MV-4-11 (cell line): ENCODE measurements around the gene C1orf53.

ENCODE experiments used
- DNase-seq: peaks from one replicate; lab custom pipeline; 2025; lab: John Stamatoyannopoulos, UW

Gene C1orf53

DNA sequence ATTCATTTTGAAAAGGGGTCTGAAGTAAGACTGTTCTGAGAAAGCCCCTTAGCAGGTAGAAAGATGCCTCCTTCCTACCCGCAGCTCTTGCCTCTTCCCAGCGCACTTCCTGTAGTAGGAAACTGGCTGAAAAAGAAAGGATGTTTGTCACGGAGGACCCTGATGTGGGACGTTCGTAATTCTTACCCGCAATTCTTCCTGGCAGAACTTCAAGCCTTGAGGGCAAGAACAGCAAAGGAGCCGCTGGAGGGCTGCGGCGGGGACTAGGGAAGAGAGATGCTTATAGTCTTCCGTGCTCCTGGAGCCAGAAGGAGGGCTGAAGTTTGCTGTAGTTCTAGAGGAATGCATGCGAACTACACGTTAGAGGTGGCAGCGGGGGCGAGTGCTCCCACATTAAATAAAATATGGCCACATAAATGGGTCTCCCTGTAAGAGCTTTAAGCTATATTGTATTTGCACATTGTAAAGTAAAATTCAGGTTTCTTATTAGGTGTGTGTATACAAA, 6.3 kb downstream of the C1orf53 start:
- no peak for DNase-seq

DNA sequence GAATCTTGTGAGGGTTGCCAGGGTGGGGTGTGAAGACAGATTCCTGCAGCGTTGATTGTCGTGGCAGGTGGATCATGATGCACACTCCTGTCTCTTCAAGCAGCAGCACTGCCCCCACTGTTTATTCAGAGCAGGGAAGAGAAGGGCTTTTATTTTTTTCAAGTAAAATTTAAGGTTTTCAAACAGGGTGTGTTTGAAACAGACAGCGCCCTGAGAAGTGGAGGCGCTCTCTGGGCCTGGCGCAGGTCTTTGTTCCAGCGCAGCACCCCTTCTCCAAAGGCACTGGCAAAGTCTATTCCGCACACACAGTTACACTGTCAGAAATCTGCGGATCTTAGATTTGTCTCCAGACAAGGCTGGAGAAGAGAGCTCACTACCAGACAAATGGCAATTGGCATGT, 7.0 kb downstream of the C1orf53 start:
- DNase-seq: no peak

DNA sequence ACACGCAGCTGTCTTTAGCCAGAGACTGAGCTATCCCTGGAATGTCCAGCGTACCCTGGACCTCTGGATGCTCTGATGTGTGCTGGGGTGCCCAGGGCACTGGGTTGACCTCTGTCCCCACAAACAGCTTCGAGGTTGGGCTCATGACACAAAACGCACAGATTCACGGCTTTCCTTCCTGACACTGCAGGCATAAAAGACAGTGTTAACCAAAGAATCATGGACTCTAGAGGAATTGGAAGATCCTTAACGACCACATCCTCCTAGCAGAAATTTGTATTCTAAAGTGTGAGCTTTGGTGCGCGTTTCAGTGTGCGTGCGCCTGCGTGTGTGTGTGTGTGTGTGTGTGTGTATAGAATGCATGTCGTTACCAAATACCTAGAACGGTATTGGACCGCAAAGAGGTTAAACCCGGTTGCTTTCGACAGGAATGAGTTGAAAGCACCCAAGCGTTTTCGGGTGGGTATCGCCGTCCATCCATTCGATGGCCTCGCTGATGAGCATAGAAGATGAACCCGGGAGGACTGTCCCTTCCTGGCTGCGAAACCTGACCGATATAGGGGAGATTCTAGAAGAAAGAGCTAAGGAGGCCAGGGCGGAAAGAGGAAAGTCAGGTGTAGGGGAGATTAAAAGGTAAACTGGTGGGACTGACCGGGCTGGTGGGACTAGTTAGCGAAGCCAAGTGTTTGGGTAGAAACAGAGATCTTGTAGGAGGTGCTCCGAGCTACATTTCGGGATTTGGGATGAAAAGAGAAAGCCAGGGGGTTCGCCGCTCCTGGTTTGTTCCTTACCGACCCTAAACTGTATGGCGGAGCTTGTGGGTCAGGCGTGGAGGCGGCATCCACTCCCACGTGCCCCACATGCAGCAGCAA, 7.9 kb downstream of the C1orf53 start:
- DNase-seq: no peak

DNA sequence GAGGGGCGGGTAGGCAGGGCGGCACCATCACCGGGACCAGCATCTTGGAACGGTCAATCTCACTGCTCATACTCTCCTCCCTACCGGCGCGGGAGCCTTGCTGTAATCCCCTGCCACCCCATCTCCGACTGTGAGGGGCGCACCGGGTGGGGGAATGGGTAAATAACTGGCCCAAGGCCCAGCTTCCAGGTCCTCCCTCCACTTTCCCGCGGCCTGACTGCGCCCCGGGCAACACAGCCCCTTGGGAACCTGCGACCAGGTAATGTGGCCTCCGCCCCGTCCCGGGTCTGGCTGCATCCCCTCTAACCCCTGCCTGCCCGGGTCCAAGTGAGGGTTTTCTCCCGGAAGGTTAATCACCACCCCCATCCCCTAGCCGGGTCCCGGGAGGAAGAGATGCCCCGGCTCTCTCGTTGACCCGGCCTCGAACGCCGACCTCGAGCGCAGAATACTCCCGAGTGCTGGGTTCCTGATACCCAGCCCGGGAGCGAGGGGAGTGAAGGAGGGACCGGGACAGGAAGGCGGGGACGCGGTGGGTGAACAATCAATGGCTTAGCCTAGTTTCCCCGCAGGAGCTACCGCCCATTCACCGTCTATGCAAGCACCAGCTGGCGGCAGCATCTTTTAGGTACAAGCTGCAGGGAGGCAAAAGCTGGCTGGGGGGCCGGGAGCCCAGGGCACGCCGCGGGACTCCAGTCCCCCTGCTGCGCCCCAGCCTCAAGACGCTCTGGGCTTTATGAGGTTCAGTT, 8.9 kb downstream of the C1orf53 start:
- no peak for DNase-seq

DNA sequence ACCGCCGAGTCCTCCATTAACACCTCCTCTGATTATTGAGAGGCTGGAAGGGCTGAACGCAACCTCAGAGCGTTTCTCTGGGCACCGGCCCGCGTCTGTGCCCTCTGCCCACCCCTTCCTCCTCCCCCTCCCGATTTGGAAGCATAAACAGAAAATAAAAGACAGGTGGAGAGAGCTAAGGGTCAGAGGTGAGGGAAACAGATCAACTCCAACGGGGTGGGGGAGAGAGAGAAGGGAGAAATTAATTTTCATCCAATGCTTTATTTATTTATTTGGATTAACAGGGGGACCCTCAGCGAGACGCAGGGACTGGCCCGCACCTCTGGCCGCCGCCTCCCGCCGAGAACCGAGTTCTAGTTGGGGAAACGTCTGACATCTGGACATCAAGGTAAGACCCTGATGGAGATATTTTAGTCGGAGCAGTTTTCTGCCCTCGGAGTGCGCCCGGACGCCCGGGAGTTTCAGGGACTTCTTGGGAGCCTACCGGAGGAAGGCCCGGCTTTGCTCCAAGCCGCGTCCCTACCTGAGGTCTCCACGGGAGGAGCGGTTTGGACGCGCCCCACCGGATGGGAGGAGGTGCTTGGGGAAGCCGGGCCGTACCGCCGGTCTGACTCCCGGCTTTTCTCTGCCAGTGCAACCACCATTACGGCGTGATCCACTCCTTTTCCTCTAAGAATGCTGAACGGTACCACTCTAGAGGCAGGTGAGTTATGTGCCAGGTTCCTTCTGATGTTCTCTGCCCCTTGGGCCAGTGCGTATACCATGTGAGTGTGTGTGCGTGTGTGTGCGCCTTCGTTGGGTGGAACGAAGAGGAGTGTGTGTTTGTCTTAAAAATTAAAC, 9.6 kb downstream of the C1orf53 start:
- no peak for DNase-seq

DNA sequence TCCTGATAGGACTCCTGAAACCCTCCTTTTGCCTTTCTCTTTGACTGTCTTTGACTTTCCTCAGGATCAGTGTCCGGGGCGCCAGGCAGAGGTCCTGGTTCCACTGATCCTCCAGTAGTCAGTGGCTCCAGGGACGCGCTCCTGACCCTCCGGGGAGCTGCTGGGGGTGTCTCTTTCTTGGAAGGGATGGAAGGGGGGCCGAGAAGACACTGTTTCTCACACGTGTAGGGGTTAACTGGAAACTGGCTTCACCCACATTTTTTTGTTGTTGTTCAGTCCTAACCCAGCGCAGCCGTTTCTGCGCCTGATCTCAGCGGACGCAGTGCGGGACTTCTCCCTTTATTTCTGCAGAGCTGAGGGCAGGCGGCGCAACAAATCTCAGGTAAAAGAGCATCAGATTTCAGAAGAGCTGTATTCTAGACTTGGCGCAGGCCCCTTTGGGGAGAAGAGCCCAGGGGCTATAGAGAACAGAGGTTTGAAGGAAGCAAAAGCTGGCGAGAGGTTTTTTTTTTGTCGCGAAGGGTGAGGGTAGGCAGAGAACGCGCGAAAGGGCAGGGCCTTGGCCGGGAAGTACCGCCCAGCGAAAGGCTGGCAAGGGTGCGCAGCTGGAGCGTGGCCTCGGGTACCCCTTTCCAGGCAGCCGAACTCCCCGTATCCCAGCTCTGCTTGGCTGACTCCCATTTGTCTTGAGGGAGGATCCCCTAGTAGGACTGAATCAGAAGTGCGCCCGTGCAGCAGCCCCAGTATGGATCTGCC, 10.5 kb downstream of the C1orf53 start:
- no peak for DNase-seq

DNA sequence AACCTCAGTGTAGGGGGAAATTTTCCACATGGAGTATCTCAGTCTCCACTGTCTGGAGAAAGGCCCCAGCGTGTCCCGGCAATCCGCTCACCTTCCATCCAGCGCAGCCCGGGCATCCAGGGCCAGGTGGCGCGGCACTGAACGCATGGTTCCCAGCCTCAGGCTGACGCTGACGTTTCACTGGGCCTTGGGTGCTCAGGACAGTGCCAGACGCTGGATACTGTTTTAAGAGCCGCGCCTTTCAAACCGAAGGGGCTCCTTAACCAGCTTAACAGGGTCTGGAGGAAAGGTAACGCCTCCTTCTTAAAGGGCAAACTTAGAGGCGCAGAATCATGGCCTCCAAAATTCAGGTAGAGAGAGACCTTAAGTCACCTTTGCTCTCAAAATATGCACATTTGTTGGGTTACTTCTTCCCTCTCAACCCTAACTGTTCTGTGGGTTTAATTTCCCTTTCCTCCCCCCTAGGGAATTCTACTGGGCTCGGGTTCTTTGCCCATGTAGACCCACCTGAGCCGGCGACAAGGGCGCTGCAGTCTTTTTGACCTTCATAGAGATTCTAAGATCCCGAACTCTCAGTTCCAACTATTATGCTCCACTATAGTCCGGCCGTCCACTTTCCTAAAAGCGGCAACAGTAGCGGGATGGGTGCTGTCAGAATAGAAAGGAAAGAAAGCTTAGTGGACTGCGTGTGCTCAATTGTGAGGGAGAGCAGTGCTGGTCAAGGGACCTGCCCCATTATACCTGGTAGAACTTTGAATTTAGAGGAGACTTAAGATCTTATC, 11.3 kb downstream of the C1orf53 start:
- DNase-seq: no peak

DNA sequence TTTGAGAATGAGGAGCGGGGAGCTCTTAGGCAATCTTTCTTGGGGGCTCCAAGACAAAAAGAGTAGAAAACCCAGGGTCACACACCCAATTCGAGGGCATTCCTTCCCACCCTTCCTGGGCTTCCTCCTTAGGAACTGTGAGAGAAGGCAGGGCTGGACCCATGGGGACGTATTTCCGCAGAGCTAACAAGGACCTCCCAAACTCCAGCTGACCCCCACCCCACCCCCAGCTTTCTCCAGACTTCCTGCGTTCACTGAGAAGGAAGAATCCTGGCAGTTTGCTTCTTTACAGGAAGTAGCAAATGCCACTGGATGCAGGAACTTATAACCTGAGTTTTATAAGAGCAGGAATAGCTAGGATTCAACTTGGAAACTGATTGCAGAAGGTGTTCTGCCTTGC, 12.1 kb downstream of the C1orf53 start:
- no peak for DNase-seq

DNA sequence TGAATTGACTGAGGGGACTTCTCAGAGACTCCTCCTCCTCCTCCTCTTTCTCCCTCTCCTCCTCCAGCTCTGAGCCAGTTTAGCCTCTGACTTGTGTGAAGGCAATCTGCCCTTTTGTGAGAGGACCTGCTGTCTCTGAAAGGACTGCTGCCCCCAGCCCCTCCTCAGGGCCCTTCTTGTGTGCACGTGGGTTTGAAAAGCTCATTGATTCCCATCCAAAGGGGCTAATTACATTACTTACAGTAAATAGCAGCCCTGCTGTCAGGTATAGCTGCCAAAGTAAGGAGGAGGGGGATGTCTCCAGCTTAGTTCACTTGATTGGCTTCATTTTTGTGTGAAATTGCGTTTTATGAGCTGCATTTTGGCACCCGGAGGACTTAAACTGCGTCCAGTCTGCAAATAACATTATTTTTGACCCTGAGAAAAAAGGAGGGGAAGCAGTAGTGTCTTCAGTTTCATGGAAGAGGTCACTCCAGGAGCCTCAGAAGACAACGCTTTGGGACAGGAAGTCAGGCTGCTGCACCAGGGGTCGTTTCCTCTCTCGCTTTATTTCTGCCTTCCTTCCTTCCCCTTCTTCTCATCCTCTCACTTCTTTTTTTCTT, 12.9 kb downstream of the C1orf53 start:
- DNase-seq: no peak

DNA sequence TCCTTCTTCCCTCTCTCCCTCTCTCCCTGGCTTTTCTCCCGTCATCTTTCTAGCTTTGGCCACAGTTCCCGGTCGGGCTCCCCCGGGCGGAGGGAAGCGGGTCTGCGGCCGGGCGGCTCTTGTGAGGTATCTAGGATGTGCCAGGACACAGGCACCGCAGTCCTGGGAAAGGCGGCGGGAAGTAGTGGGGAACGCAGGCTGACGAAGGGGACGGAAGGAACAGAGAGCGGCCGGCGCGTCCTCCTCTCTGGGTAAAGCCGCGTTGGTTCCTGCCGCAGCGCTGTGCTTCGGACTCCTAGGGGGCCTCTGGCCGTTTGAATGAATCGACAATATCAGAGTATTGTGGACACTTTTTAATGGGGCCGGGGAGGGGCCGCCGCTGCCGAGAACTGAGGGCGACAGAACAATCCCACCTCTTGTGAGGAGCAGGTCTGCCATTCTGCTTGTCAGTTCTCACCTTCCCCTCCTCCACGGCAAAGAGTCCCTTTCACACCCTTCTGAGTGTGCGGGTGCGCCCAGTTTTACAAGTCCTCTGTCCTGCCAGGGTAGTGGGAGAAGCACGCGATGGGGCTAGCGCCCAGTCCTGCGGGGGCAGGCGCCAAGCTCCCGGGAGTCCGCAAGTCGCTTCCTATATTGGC, 13.6 kb downstream of the C1orf53 start:
- no peak for DNase-seq

DNA sequence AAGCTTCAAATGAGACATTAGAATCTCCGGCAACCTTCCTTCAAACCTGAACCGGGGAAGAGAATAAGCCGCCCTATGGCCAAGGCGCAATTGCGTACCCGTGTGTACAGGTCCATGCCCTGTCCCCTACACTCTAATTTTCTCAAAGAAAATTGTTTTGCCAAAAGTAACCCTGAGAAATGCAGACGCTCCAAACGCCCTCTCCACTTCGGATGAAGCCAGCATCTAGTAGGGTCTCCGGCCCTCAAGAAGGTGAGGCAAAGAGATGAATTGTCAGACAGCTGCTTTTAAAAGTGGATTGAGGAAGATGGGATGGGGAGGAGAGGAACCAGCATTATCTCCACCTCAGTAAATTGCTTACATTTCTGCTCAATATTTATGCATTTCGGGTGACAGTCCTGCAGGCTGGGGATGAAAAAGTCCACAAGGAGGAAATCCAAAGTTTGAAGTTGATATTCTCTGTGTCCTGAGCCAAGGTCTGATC, 14.1 kb downstream of the C1orf53 start:
- DNase-seq: no peak

DNA sequence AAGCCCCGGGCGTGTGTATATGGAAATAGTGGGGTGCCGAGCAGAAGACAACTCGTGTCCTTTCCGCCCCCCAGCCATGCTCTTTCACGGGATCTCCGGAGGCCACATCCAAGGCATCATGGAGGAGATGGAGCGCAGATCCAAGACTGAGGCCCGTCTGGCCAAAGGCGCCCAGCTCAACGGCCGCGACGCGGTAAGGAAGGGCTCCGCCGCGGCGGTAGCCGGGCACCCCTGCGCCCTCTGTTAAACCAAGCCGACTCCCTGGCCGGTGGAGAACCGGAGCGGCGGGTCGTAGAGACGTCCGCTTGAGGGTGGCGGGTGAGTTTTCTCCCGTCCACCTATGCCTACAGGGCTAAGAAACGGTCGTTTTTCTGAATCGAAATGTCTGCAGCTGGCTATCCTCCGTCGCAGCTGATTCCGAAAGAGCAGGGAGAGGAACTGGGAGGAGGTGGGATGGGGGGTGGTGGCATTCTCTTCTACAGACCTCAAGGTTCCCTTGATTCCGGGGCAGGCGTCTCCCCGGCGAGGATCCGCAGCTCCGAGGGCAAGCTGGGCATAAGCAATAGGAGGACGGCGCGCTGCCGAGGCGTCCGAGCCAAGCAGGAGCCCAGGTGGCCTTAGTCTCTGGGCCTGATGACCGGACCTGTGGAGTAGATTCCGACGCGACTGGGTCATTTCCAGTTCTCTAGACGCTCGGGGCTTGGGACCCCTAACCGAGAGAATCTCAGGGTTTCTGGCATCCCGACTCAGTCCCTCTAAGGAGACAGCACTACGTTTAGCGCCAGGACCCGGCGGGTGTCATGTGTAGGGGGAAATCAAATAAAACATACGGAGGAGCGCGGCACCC, 15.6 kb downstream of the C1orf53 start:
- no peak for DNase-seq

DNA sequence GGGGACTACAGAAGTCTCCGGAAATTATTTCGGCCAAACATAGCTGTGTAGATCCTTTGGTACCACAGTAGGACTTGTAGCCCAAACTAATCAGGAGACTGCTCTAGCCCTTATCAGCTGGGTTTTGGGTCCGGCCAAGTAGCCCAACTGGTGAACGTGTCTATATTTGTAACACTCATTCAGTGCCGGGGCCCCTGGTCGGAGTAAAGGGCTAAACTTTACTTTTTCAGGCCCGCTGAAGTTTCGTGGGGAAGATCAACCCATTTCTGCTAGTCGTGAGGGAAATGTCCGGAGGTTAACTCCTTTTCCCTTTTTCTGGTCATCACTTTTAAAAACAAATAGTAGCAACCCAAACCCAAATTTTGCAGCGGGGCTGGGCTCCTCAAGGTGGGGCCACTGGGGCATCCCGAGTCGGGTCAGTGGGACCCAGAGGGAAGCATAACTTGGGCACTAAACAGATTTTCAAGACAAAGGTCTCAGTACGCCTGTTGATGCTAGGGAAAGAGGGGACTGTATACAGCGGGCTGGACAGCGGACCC, 16.4 kb downstream of the C1orf53 start:
- DNase-seq: no peak

DNA sequence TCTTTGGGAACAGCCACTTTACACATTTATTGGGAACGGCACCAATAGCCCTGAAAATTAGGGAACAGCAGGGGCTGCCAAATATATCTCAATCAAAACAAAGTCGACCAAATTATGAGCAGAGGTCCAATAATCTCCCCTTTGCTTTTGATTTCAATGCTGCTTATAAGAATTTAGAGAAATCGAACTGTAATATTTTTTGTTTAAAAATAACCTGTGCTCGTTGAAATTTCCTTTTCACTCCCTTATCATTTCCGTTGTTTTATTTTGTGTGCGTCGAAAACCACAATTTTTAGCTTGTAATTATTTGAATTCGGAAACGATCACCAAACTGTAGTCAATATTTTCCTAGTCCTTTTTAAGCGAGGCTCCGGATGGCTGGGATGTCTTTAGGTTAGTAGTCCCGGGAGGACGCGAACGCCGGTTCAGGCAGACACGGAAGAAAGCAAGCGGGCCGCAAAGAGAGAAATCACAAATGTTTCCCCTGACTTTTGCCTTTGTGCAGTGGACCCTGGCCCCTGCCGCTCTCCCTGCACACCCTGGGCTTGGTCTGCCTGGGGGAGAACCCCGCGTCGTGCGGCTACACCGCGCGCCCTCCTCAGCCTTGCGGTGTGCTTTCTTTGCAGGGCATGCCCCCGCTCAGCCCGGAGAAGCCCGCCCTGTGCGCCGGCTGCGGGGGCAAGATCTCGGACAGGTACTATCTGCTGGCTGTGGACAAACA, 17.1 kb downstream of the C1orf53 start:
- no peak for DNase-seq

DNA sequence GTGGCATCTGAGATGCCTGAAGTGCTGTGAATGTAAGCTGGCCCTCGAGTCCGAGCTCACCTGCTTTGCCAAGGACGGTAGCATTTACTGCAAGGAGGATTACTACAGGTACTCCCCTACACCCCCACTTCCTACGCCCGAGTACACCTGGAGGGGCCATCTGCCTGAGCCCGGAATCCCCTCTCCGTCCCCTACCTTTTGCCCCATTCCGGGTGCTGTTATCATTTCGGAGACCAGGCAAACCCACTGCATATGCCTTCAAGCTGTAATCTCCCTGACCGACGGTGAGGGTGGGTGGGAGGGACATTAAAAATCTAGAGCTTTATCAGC, 17.6 kb downstream of the C1orf53 start:
- no peak for DNase-seq

DNA sequence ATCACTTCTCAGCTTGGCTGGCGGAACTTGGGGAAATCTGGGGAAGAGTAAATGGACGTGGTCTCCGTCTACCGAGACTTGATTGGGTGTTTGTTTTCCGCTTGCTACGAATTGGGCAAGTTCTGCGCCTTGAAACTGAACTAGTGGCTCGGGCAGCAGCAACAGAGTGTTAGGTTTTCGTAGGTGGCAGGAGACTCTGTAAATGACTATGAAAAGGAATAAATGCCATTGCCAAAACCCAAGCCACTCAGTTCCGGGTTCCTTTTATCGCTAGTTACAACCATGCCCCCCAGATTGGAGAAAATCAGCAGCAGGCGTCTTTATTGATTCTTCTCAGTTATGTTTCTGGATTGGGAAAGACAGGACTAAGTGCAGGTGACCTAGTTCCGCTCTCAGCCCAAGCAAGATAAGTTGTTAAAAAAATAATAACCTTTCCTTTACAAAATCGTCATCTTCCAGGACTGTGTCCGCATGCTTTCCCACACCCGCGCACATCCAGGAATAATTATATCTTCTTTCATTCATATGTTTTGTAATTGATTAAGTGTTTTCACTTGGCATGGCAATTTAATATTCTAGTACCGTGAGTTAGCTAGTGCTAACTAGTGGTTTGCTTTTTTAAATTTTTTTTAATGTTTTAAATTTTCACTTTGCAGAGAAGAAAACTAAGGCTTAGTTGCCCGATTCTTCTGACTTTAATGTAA, 18.1 kb downstream of the C1orf53 start:
- DNase-seq: no peak
